Liver (tissue), 9 donors: ENCODE results near the gene OR7A10. TPM values are rescaled to one million over a fixed set of nuclear protein-coding genes. Genes with fewer than 3 reads are reported as not detected.

Experiments
- DNase-seq: peaks from one replicate; pipeline ENCODE4 v3.0.0-alpha.2; 2017; ENCODE audit warnings: low spot score
- H3K27ac ChIP-seq, 2 donors: one replicate each; pipeline ENCODE4 v1.7.0; 2013; ENCODE audit warnings: inconsistent platforms in 2 of 2, low read length in 2 of 2, control low read depth in 1 of 2, low read depth in 1 of 2, mild to moderate bottlenecking in 1 of 2
- H3K27me3 ChIP-seq, 4 donors: one replicate each; pipeline versions ENCODE4 v1.6.1 to v1.7.0; 2013; ENCODE audit warnings: low read length in 3 of 4, inconsistent platforms in 1 of 4, mild to moderate bottlenecking in 1 of 4, moderate library complexity in 1 of 4; ENCODE audit not compliant: control insufficient read depth in 4 of 4, insufficient read depth in 4 of 4
- H3K36me3 ChIP-seq, 4 donors: one replicate each; pipeline versions ENCODE4 v1.6.1 to v1.7.0; 2013; ENCODE audit warnings: low read length in 3 of 4, mild to moderate bottlenecking in 3 of 4, low read depth in 1 of 4, moderate library complexity in 1 of 4; ENCODE audit not compliant: control insufficient read depth in 4 of 4, insufficient read depth in 3 of 4
- H3K4me1 ChIP-seq, 4 donors: one replicate each; pipeline versions ENCODE4 v1.6.1 to v1.7.0; 2013; ENCODE audit warnings: low read length in 3 of 4, mild to moderate bottlenecking in 3 of 4, moderate library complexity in 1 of 4; ENCODE audit not compliant: control insufficient read depth in 4 of 4, insufficient read depth in 4 of 4
- H3K4me3 ChIP-seq, 3 donors: one replicate each; pipeline versions ENCODE4 v1.6.1 to v1.7.0; 2013; ENCODE audit warnings: low read length in 3 of 3, control low read depth in 1 of 3, low read depth in 1 of 3, mild to moderate bottlenecking in 1 of 3
- H3K9ac ChIP-seq, 2 donors: one replicate each; pipeline ENCODE4 v1.7.0; 2013; ENCODE audit warnings: low read length in 2 of 2, mild to moderate bottlenecking in 2 of 2, moderate library complexity in 2 of 2, control low read depth in 1 of 2, low read depth in 1 of 2
- H3K9me3 ChIP-seq, 4 donors: one replicate each; pipeline versions ENCODE4 v1.6.1 to v1.7.0; 2013; ENCODE audit warnings: low read length in 3 of 4; ENCODE audit not compliant: control insufficient read depth in 4 of 4
- ATF3 ChIP-seq: IDR thresholded peaks from 2 replicates; pipeline ENCODE4 v1.6.1; 2016; ENCODE audit warnings: antibody characterized with exemption
- CTCF ChIP-seq: fragments of 150-350 bp; IDR thresholded peaks from 2 replicates; pipeline ENCODE4 v1.5.1; 2017; ENCODE audit warnings: improper control_type of control experiment, low read depth, low read length; ENCODE audit not compliant: missing input control
- EGR1 ChIP-seq, 2 donors: IDR thresholded peaks; 2 replicates each; pipeline ENCODE4 v1.6.1; 2016 to 2018; ENCODE audit warnings: antibody characterized with exemption in 2 of 2, low read depth in 2 of 2
- FOXA1 ChIP-seq: IDR thresholded peaks from 2 replicates; pipeline ENCODE4 v1.6.1; 2016; ENCODE audit warnings: antibody characterized with exemption
- FOXA2 ChIP-seq: IDR thresholded peaks from 2 replicates; pipeline ENCODE4 v1.6.1; 2016; ENCODE audit warnings: antibody characterized with exemption
- GABPA ChIP-seq, 2 donors: IDR thresholded peaks in 1 of 2; conservative IDR thresholded peaks in 1 of 2; 2 replicates each; pipeline ENCODE4 v1.6.1; 2016; ENCODE audit warnings: antibody characterized with exemption in 2 of 2, mild to moderate bottlenecking in 1 of 2, moderate library complexity in 1 of 2
- HNF4A ChIP-seq, 2 donors: conservative IDR thresholded peaks; 2 replicates each; pipeline ENCODE4 v1.6.1; 2016; ENCODE audit warnings: antibody characterized with exemption in 2 of 2, mild to moderate bottlenecking in 2 of 2
- HNF4G ChIP-seq: IDR thresholded peaks from 2 replicates; pipeline ENCODE4 v1.6.1; 2016; ENCODE audit warnings: antibody characterized with exemption
- JUND ChIP-seq, 2 donors: IDR thresholded peaks; 2 replicates each; pipeline ENCODE4 v1.6.1; 2016; ENCODE audit warnings: antibody characterized with exemption in 2 of 2
- NR2F2 ChIP-seq: IDR thresholded peaks from 2 replicates; pipeline ENCODE4 v1.6.1; 2016; ENCODE audit warnings: antibody characterized with exemption
- RAD21 ChIP-seq, 2 donors: IDR thresholded peaks; 2 replicates each; pipeline ENCODE4 v1.6.1; 2016; ENCODE audit warnings: antibody characterized with exemption in 2 of 2, mild to moderate bottlenecking in 2 of 2
- REST ChIP-seq: IDR thresholded peaks from 2 replicates; pipeline ENCODE4 v1.6.1; 2016; ENCODE audit warnings: antibody characterized with exemption, mild to moderate bottlenecking
- RXRA ChIP-seq, 2 donors: IDR thresholded peaks; 2 replicates each; pipeline ENCODE4 v1.6.1; 2017 to 2018; ENCODE audit warnings: antibody characterized with exemption in 2 of 2, mild to moderate bottlenecking in 1 of 2
- SP1 ChIP-seq: IDR thresholded peaks from 2 replicates; pipeline ENCODE4 v1.6.1; 2018; ENCODE audit warnings: antibody characterized with exemption, mild to moderate bottlenecking
- YY1 ChIP-seq: IDR thresholded peaks from 2 replicates; pipeline ENCODE4 v1.6.1; 2016; ENCODE audit warnings: antibody characterized with exemption, mild to moderate bottlenecking
- WGBS: extraction: QIAGEN DNeasy Blood & Tissue Kit; methylation state at CpG from one replicate; pipeline ENCODE4 v1.1.7; 2013; 5-methylcytosine and 5-hydroxymethylcytosine counted together
- polyA plus RNA-seq, 2 donors: library from polyadenylated mRNA; stranded (reverse) in 1 of 2; unstranded in 1 of 2; fragments of 200-250 nt in 1 of 2; fragments of >200 nt in 1 of 2; fragmentation: Nextera tagmentation in 1 of 2; extraction: Ambion mirVana in 1 of 2; gene quantifications; one replicate each; pipeline versions ENCODE4 v1.2.1 to v1.2.3, GENCODE V29; 2013 to 2015
- total RNA-seq, 2 donors: library from RNA; depleted of rRNA; stranded (reverse); fragments of >200 nt; gene quantifications; one replicate each; pipeline ENCODE4 v1.2.3, GENCODE V29; 2014
- TF ChIP-seq, protein P1 (sequence below): IDR thresholded peaks from 2 replicates; pipeline ENCODE4 v1.6.1; 2016; ENCODE audit warnings: antibody characterized with exemption
- TF ChIP-seq, protein P2 (sequence below): IDR thresholded peaks from 2 replicates; pipeline ENCODE4 v1.6.1; 2016; ENCODE audit warnings: antibody characterized with exemption
- donor health status: healthy.
- donor health status: healthy.
- donor health status: healthy.
- donor health status: healthy.
- donor health status: healthy.

The OR7A10 gene
- total and polyA plus RNA-seq, 4 donors: not detected

GRCh38 chr19:14804765-14805164 is 44.0 kb downstream of the OR7A10 start:
- H3K9ac ChIP-seq: no peak overlapping the region
- TF ChIP-seq SP1 (no peak), RXRA (IDR thresholded peaks at IDR 0.05) (no peak), HNF4A (conservative IDR thresholded peaks at IDR 0.05) (no peak), FOXA1 (no peak), HNF4G (no peak), CTCF (no peak), FOXA2 (no peak), GABPA (IDR thresholded peaks at IDR 0.05 in 1 of 2, conservative IDR thresholded peaks at IDR 0.05 in 1 of 2) (no peak), ATF3 (no peak), NR2F2 (no peak), REST (no peak), JUND (IDR thresholded peaks at IDR 0.05) (no peak), YY1 (no peak)
- TF ChIP-seq, protein P1, sequence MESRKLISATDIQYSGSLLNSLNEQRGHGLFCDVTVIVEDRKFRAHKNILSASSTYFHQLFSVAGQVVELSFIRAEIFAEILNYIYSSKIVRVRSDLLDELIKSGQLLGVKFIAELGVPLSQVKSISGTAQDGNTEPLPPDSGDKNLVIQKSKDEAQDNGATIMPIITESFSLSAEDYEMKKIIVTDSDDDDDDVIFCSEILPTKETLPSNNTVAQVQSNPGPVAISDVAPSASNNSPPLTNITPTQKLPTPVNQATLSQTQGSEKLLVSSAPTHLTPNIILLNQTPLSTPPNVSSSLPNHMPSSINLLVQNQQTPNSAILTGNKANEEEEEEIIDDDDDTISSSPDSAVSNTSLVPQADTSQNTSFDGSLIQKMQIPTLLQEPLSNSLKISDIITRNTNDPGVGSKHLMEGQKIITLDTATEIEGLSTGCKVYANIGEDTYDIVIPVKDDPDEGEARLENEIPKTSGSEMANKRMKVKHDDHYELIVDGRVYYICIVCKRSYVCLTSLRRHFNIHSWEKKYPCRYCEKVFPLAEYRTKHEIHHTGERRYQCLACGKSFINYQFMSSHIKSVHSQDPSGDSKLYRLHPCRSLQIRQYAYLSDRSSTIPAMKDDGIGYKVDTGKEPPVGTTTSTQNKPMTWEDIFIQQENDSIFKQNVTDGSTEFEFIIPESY: no peak
- TF ChIP-seq, protein P2, sequence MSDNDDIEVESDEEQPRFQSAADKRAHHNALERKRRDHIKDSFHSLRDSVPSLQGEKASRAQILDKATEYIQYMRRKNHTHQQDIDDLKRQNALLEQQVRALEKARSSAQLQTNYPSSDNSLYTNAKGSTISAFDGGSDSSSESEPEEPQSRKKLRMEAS: no peak
- 82% methylated on average over 3 of the region's 3 CpGs for WGBS
- H3K36me3 ChIP-seq: no peaks in the 10 kb centered on the region
- no peak overlapping the region for H3K4me3 ChIP-seq
- no peak for DNase-seq
- H3K27ac ChIP-seq: no peak overlapping the region
- no peaks in the 10 kb centered on the region for H3K4me1 ChIP-seq
- H3K9me3 ChIP-seq: no peaks in the 10 kb centered on the region
- no peaks in the 10 kb centered on the region for H3K27me3 ChIP-seq

- WGBS: 73% methylated on average over 5 of the region's 5 CpGs
- no peak overlapping the region for H3K9ac ChIP-seq
- H3K4me1 ChIP-seq: no peaks in the 10 kb centered on the region
- no peaks in the 10 kb centered on the region for H3K27me3 ChIP-seq
- DNase-seq: no peak
- no peak overlapping the region for H3K4me3 ChIP-seq
- H3K36me3 ChIP-seq: no peaks in the 10 kb centered on the region
- no peaks in the 10 kb centered on the region for H3K9me3 ChIP-seq
- no peak overlapping the region for H3K27ac ChIP-seq
- TF ChIP-seq GABPA (IDR thresholded peaks at IDR 0.05 in 1 of 2, conservative IDR thresholded peaks at IDR 0.05 in 1 of 2) (no peak), FOXA2 (no peak), NR2F2 (no peak), RAD21 (IDR thresholded peaks at IDR 0.05) (no peak), SP1 (no peak), FOXA1 (no peak), EGR1 (IDR thresholded peaks at IDR 0.05; ENCODE audit: low read depth in 2 of 2) (no peak), YY1 (no peak), RXRA (IDR thresholded peaks at IDR 0.05) (no peak), REST (no peak), HNF4A (conservative IDR thresholded peaks at IDR 0.05) (no peak), CTCF (no peak), HNF4G (no peak)
These were observed 50.0 kb downstream of the OR7A10 start for GRCh38 chr19:14798760-14799159.
